ENCODE data around the gene BCL6B. TPM values are rescaled to one million over a fixed set of nuclear protein-coding genes. Genes with fewer than 3 reads are reported as not detected.

The BCL6B gene
- total RNA-seq, 5 donors from 2014 or later (not counting 1 experiment from before 2014, with no cell fraction given) = 0.53 TPM; not detected in 4

GRCh38 chr17:7034955-7035590 lies 12.2 kb downstream of the BCL6B start:
- peak overlapping the region; percentile 87 to 92 (median 92) for H3K4me3 Mint-ChIP-seq
- peak overlapping the region; percentile 64 to 98 for H3K4me3 ChIP-seq (ENCODE audit: control insufficient read depth in 1 of 2, extremely low read depth in 1 of 2, low read length in 1 of 2)
- ChIA-PET POLR2A (interaction anchor here (0.6 to 1.2 kb wide), 5 partner anchors 11 to 615 kb away, joined by 3 to 6 read pairs (median 4); partner anchors contain the start of gene ATP1B2 (in 1 of the 2)), CTCF (interaction anchor here in 1 of 2 donors (0.5 to 2.0 kb wide), 9 partner anchors 11 to 1841 kb away, joined by 3 to 19 read pairs (median 4); partner anchors contain the start of gene RNASEK)
- peak in 9 of 35 experiments; percentile 21 to 72 (median 40) for DNase-seq
- H3K27me3 ChIP-seq (replicated peaks in 1 of 2; ENCODE audit: control insufficient read depth in 2 of 2, extremely low read depth in 1 of 2, insufficient read depth in 2 of 2, low read length in 1 of 2) = no peaks in the 10 kb centered on the region
- H3K36me3 ChIP-seq (ENCODE audit: control insufficient read depth in 2 of 2, extremely low read depth in 1 of 2, insufficient read depth in 1 of 2, low read length in 1 of 2) = no peaks in the 10 kb centered on the region
- H3K9me3 Mint-ChIP-seq = no peaks in the 10 kb centered on the region
- peaks cover 61 to 73% (median 66%) of the 10 kb centered on the region in 3 donors for H3K4me1 Mint-ChIP-seq
- no peaks in the 10 kb centered on the region for H3K36me3 Mint-ChIP-seq
- H3K27ac Mint-ChIP-seq = peak overlapping the region; percentile 93 to 97
- peaks cover 42 to 80% of the 10 kb centered on the region in 2 experiments for H3K4me1 ChIP-seq (ENCODE audit: control insufficient read depth in 1 of 2, extremely low read depth in 1 of 2, insufficient read depth in 2 of 2, low read length in 2 of 2)
- no peaks in the 10 kb centered on the region for H3K27me3 Mint-ChIP-seq
- peak overlapping the region; percentile 93 for H3K27ac ChIP-seq (ENCODE audit: low read length)
- peak; percentile 38 to 65 (median 53) for ATAC-seq (replicated peaks in 1 of 4)
- H3K9me3 ChIP-seq = no peaks in the 10 kb centered on the region
- WGBS (ENCODE audit: insufficient coverage) = 0% methylated on average over 5 of the region's 7 CpGs

GRCh38 chr17:7035591-7036368 lies 12.9 kb downstream of the BCL6B start, which contains the start of gene SLC16A13:
SLC16A13 (plus strand) TSS chr17:7036015; CDS start chr17:7036383, 368 bp downstream.
- Histone ChIP-seq H3K4me3 (ENCODE audit: control insufficient read depth in 1 of 2, extremely low read depth in 1 of 2, low read length in 1 of 2) (peak within 1 kb of the TSS; percentile 64 to 98), H3K27me3 (replicated peaks in 1 of 2; ENCODE audit: control insufficient read depth in 2 of 2, extremely low read depth in 1 of 2, insufficient read depth in 2 of 2, low read length in 1 of 2) (no peaks in the 10 kb centered on the region), H3K9me3 (no peaks in the 10 kb centered on the region), H3K36me3 (ENCODE audit: control insufficient read depth in 2 of 2, extremely low read depth in 1 of 2, insufficient read depth in 1 of 2, low read length in 1 of 2) (no peaks in the 10 kb centered on the region), H3K27ac (ENCODE audit: low read length) (peak within 1 kb of the TSS; percentile 93), H3K4me1 (ENCODE audit: control insufficient read depth in 1 of 2, extremely low read depth in 1 of 2, insufficient read depth in 2 of 2, low read length in 2 of 2) (peaks cover 38 to 73% of the 10 kb centered on the region in 2 experiments)
- ChIA-PET CTCF (interaction anchor here (0.5 to 2.0 kb wide), 11 partner anchors 10 to 1841 kb away, joined by 3 to 19 read pairs (median 4); partner anchors contain the start of gene RNASEK (in 1 of the 2)), POLR2A (interaction anchor here (0.5 to 1.2 kb wide), 8 partner anchors 10 to 615 kb away, joined by 3 to 6 read pairs (median 4); partner anchors contain the start of gene ATP1B2 (in 1 of the 2))
- H3K4me1 Mint-ChIP-seq = peaks cover 54 to 66% (median 59%) of the 10 kb centered on the region in 3 donors
- H3K27ac Mint-ChIP-seq = peak within 1 kb of the TSS; percentile 93 to 97
- H3K27me3 Mint-ChIP-seq = no peaks in the 10 kb centered on the region
- H3K36me3 Mint-ChIP-seq = no peaks in the 10 kb centered on the region
- DNase-seq (peak; percentile 95 to 99 (median 98)), ATAC-seq (replicated peaks in 1 of 4) (peak; percentile 89 to 94 (median 90))
- H3K4me3 Mint-ChIP-seq = peak within 1 kb of the TSS; percentile 87 to 92 (median 92)
- H3K9me3 Mint-ChIP-seq = no peaks in the 10 kb centered on the region
- WGBS (ENCODE audit: insufficient coverage) = under 1% methylated on average over 35 of the region's 52 CpGs

- H3K27me3 ChIP-seq (replicated peaks in 1 of 2; ENCODE audit: control insufficient read depth in 2 of 2, extremely low read depth in 1 of 2, insufficient read depth in 2 of 2, low read length in 1 of 2) = peaks cover 0 to 7% of the 10 kb centered on the region in 2 experiments
- no peak for ATAC-seq (replicated peaks in 1 of 4)
- no peaks in the 10 kb centered on the region for H3K36me3 Mint-ChIP-seq
- H3K9me3 Mint-ChIP-seq = no peaks in the 10 kb centered on the region
- no peaks in the 10 kb centered on the region for H3K9me3 ChIP-seq
- peaks cover 31 to 71% of the 10 kb centered on the region in 2 experiments for H3K4me1 ChIP-seq (ENCODE audit: control insufficient read depth in 1 of 2, extremely low read depth in 1 of 2, insufficient read depth in 2 of 2, low read length in 2 of 2)
- no peak overlapping the region for H3K4me3 ChIP-seq (ENCODE audit: control insufficient read depth in 1 of 2, extremely low read depth in 1 of 2, low read length in 1 of 2)
- POLR2A ChIA-PET = no interaction called here
- peak overlapping the region; percentile 61 to 79 for H3K27ac Mint-ChIP-seq
- peak overlapping the region in 2 of 3 donors; percentile 31 to 39 for H3K4me3 Mint-ChIP-seq
- H3K27ac ChIP-seq (ENCODE audit: low read length) = no peak overlapping the region
- H3K27me3 Mint-ChIP-seq = no peaks in the 10 kb centered on the region
- H3K36me3 ChIP-seq (ENCODE audit: control insufficient read depth in 2 of 2, extremely low read depth in 1 of 2, insufficient read depth in 1 of 2, low read length in 1 of 2) = no peaks in the 10 kb centered on the region
- DNase-seq = no peak
- peaks cover 52 to 64% (median 56%) of the 10 kb centered on the region in 3 donors for H3K4me1 Mint-ChIP-seq
- WGBS (ENCODE audit: insufficient coverage) = 89% methylated on average over 18 of the region's 19 CpGs
- CTCF ChIA-PET = interaction anchor here (0.6 to 1.5 kb wide), 2 partner anchors 8 to 207 kb away, joined by 4 to 13 read pairs; no protein-coding TSS in a partner anchor
Measured at GRCh38 chr17:7038025-7038862, 15.4 kb downstream of the BCL6B start.

GRCh38 chr17:7039832-7040231 lies 17.0 kb downstream of the BCL6B start:
- H3K4me1 Mint-ChIP-seq = peaks cover 42 to 54% (median 48%) of the 10 kb centered on the region in 3 donors

DNA sequence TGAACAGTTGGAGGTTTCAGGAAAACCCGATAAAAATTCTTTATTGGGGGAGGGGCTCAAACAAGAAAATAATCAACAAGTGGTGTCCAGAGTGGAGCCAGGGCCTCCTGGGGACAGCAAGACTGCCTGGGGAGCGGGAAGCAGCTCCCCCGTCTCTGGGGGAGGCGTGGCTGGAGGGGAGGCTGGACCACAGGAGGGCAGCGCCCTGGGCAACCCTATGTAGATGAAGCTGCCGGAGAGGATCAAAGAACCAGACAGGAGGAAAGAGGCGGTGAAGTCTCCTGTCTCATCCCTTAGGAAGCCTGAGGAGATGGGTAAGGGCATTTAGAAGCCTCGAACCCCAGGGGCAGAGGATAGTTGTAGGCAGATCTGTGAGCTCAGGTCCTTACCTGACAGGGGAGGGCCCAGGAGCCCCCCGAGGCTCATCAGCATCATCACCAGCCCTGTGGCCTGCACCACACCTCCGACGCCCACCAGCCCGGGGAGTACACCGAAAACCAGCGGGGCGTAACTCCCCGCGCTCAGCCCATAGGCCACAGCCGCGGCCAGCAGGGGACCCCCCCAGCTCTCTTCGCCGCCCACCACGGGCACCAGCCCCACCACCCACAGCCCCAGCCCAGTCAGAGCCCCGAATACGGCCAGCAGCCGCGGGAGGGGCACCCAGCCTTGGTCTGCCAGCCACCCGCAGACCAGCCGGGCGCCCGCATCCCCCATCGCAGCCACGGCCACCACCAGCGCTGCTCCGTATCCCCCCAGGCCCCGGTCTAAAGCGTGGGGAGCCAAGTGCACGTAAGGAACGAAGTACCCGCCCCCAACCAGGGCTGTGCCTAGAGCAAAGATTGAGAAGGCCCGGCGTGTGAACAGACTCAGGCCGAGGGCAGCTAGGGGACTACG lies 19.0 kb downstream of the BCL6B start:
- H3K36me3 ChIP-seq (ENCODE audit: control insufficient read depth in 2 of 2, extremely low read depth in 1 of 2, insufficient read depth in 1 of 2, low read length in 1 of 2) = no peaks in the 10 kb centered on the region
- 21% methylated on average over 40 of the region's 43 CpGs for WGBS (ENCODE audit: insufficient coverage)
- H3K27ac ChIP-seq (ENCODE audit: low read length) = peak overlapping the region; percentile 76
- H3K4me1 ChIP-seq (ENCODE audit: control insufficient read depth in 1 of 2, extremely low read depth in 1 of 2, insufficient read depth in 2 of 2, low read length in 2 of 2) = peaks cover 26 to 61% of the 10 kb centered on the region in 2 experiments
- Mint-ChIP-seq H3K4me1 (peaks cover 38 to 51% (median 42%) of the 10 kb centered on the region in 3 donors), H3K36me3 (no peaks in the 10 kb centered on the region), H3K27ac (peak overlapping the region; percentile 74 to 80), H3K27me3 (no peaks in the 10 kb centered on the region), H3K9me3 (no peaks in the 10 kb centered on the region), H3K4me3 (peak overlapping the region; percentile 65 to 79 (median 74))
- DNase-seq = peak in 8 of 35 experiments; percentile 19 to 60 (median 36)
- ChIA-PET POLR2A (no interaction called here), CTCF (interaction anchor here in 1 of 2 donors (0.6 to 1.0 kb wide), 2 partner anchors 17 to 240 kb away, joined by 5 read pairs; partner anchors contain the start of gene SLC2A4)
- peak overlapping the region; percentile 5 to 56 for H3K4me3 ChIP-seq (ENCODE audit: control insufficient read depth in 1 of 2, extremely low read depth in 1 of 2, low read length in 1 of 2)
- ATAC-seq (replicated peaks in 1 of 4) = peak; percentile 8 to 22 (median 16)
- H3K9me3 ChIP-seq = no peaks in the 10 kb centered on the region
- peaks cover 0 to 19% of the 10 kb centered on the region in 2 experiments for H3K27me3 ChIP-seq (replicated peaks in 1 of 2; ENCODE audit: control insufficient read depth in 2 of 2, extremely low read depth in 1 of 2, insufficient read depth in 2 of 2, low read length in 1 of 2)

More at GRCh38 chr17:7039832-7040231, 17.0 kb downstream of the BCL6B start:
- H3K27ac Mint-ChIP-seq = peak overlapping the region; percentile 64 to 76
- H3K4me1 ChIP-seq (ENCODE audit: control insufficient read depth in 1 of 2, extremely low read depth in 1 of 2, insufficient read depth in 2 of 2, low read length in 2 of 2) = peaks cover 26 to 67% of the 10 kb centered on the region in 2 experiments
- ChIA-PET CTCF (interaction anchor here in 1 of 2 donors (1.0 kb wide), 1 partner anchor 35 kb away, joined by 3 read pairs; no protein-coding TSS in a partner anchor), POLR2A (no interaction called here)
- DNase-seq (peak in 1 of 35 experiments; percentile 40), ATAC-seq (replicated peaks in 1 of 4) (no peak)
- no peaks in the 10 kb centered on the region for H3K36me3 ChIP-seq (ENCODE audit: control insufficient read depth in 2 of 2, extremely low read depth in 1 of 2, insufficient read depth in 1 of 2, low read length in 1 of 2)
- WGBS (ENCODE audit: insufficient coverage) = 67% methylated on average over 1 of the region's 5 CpGs
- peaks cover 0 to 19% of the 10 kb centered on the region in 2 experiments for H3K27me3 ChIP-seq (replicated peaks in 1 of 2; ENCODE audit: control insufficient read depth in 2 of 2, extremely low read depth in 1 of 2, insufficient read depth in 2 of 2, low read length in 1 of 2)
- no peak overlapping the region for H3K4me3 ChIP-seq (ENCODE audit: control insufficient read depth in 1 of 2, extremely low read depth in 1 of 2, low read length in 1 of 2)
- H3K9me3 ChIP-seq = no peaks in the 10 kb centered on the region
- H3K27ac ChIP-seq (ENCODE audit: low read length) = no peak overlapping the region
- peak overlapping the region in 1 of 3 donors; percentile 5 for H3K4me3 Mint-ChIP-seq
- no peaks in the 10 kb centered on the region for H3K27me3 Mint-ChIP-seq
- no peaks in the 10 kb centered on the region for H3K9me3 Mint-ChIP-seq
- H3K36me3 Mint-ChIP-seq = no peaks in the 10 kb centered on the region

Data from T-cell (primary cell).